Measurements from ENCODE around the gene UBXN10.

The UBXN10 gene

DNA sequence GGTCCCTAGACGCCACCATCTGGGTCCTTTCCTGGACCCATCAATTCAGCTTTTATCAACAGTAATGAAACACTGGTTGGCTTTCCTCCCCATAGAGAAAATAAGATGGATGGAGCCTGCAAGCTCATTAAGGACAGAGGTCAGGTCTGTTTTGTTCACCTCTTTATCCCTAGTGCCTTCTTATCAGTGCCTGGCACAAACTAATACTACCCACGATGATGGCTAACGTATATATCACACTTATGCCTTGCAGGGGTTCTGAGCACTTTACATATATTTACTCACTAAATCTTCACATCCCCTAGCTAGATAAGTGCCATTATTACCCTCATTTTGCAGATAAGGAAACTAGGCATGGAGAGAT is 5.1 kb upstream of the UBXN10 start:
- TF ChIP-seq, protein P1, sequence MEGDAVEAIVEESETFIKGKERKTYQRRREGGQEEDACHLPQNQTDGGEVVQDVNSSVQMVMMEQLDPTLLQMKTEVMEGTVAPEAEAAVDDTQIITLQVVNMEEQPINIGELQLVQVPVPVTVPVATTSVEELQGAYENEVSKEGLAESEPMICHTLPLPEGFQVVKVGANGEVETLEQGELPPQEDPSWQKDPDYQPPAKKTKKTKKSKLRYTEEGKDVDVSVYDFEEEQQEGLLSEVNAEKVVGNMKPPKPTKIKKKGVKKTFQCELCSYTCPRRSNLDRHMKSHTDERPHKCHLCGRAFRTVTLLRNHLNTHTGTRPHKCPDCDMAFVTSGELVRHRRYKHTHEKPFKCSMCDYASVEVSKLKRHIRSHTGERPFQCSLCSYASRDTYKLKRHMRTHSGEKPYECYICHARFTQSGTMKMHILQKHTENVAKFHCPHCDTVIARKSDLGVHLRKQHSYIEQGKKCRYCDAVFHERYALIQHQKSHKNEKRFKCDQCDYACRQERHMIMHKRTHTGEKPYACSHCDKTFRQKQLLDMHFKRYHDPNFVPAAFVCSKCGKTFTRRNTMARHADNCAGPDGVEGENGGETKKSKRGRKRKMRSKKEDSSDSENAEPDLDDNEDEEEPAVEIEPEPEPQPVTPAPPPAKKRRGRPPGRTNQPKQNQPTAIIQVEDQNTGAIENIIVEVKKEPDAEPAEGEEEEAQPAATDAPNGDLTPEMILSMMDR (IDR thresholded peaks at IDR 0.05; ENCODE audit: control extremely low read depth, extremely low read depth, low read depth, missing control alignments): no peak
- DNase-seq (ENCODE audit: extremely low spot score): no peak
- CTCF ChIA-PET: interaction anchor here (1.0 to 5.9 kb wide), 6 partner anchors 11 to 118 kb away, joined by 3 to 49 read pairs (median 4); no protein-coding TSS in a partner anchor
- POLR2A ChIA-PET: no interaction called here

DNA sequence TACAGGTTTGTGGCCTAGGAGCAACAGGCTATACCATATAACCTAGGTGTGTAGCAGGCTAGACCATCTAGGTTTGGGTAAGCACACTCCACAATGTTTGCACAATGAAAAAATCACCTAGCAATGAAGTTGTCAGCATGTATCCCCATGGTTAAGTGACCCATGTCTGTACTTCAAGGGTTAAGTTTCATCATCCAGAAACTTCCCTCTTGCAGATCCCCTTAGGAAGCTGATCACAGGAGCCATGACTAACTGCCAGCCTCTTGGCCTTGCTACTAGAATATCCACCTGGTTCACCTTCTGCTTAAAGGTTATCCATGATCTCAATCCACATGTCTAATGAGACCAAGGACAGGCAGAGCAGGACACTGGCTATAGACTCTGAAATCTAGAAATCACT is 3.5 kb upstream of the UBXN10 start:
- CTCF ChIA-PET: interaction anchor here (1.7 to 5.9 kb wide), 4 partner anchors 13 to 312 kb away, joined by 3 to 49 read pairs (median 4); no protein-coding TSS in a partner anchor
- POLR2A ChIA-PET: no interaction called here

DNA sequence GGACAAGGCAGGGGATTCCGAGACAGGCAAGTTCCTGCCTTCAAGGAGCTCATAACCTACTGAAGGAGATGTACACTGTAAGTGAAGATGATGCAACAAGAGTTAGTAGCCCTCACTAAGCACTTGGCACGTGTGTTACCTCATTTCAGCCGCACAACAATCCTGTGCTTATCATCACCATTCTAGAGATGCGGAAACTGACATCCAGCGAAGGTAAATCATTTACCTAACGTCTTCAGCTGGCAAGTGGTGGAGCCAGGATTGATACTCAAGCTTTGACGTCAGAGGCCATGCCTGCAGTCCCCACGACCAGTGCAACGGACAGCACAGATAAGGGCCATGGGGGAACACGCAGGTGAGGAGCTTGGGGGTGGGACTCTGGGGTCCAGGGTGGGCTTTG is 2.9 kb upstream of the UBXN10 start:
- ChIA-PET CTCF (interaction anchor here (0.9 to 2.3 kb wide), 7 partner anchors 10 to 311 kb away, joined by 3 to 5 read pairs (median 4); no protein-coding TSS in a partner anchor), POLR2A (no interaction called here)

More for the DNA sequence above, 3.5 kb upstream of the UBXN10 start:
- DNase-seq (ENCODE audit: extremely low spot score): no peak
- TF ChIP-seq, protein P1 (IDR thresholded peaks at IDR 0.05; ENCODE audit: control extremely low read depth, extremely low read depth, low read depth, missing control alignments): no peak

DNA sequence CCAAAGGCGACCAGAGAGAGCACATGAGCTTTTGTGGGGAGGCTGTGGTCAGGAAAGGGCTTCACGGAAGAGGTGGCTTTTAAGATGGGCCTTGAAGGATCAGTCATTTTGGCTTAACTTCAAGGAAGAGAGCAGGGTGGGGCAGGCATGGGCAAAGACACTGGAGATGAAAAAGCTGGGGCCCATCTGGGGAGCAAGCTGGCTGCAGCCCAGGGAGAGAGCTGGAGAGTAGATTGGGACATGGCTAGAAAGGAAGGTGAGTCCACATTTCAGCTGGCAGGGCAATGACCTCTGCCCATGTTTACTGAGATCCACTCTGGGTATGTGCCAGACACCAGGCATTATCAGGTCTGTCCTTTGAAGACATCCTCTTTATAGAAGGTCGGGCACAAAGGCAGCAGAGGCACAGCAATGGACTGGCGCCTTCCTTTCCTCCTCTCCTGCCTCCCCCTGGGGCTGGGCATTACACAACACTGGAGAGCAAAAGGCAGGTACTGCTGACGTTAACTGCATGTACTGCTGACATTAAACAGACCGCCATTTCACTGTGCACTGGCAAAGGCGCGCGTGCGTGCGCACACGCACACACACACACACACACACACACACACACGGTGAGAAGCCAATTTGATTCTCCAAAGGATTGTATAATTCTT is 2.2 kb upstream of the UBXN10 start:
- CTCF ChIA-PET: interaction anchor here (0.7 to 2.3 kb wide), 8 partner anchors 9 to 311 kb away, joined by 3 to 5 read pairs (median 4); no protein-coding TSS in a partner anchor
- no peak for DNase-seq (ENCODE audit: extremely low spot score)
- TF ChIP-seq, protein P1 (IDR thresholded peaks at IDR 0.05; ENCODE audit: control extremely low read depth, extremely low read depth, low read depth, missing control alignments): no peak
- POLR2A ChIA-PET: no interaction called here

More for the DNA sequence above, 2.9 kb upstream of the UBXN10 start:
- TF ChIP-seq, protein P1 (IDR thresholded peaks at IDR 0.05; ENCODE audit: control extremely low read depth, extremely low read depth, low read depth, missing control alignments): no peak
- no peak for DNase-seq (ENCODE audit: extremely low spot score)

DNA sequence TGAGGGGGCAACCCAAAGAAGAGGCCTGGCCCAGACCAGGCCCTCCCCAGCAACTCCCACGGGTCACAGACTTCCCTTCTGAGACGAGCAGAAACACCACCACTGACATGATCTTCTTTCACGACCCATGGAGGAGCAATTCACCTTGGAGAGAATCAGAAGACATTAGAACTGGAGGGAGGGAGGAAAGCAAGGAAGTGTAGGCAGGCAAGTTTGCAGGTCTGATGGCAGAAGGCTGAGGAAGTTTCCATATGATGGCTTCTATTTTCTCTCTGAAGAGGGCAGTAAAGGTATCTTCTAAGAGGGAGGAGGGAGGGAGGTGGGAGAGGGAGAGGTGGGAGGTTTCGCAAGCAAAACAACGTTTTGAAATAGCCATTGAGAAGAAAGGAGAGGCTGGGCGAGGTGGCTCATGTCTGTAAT is 1.4 kb upstream of the UBXN10 start:
- TF ChIP-seq, protein P1 (IDR thresholded peaks at IDR 0.05; ENCODE audit: control extremely low read depth, extremely low read depth, low read depth, missing control alignments): no peak
- ChIA-PET POLR2A (no interaction called here), CTCF (no interaction called here)
- DNase-seq (ENCODE audit: extremely low spot score): no peak

DNA sequence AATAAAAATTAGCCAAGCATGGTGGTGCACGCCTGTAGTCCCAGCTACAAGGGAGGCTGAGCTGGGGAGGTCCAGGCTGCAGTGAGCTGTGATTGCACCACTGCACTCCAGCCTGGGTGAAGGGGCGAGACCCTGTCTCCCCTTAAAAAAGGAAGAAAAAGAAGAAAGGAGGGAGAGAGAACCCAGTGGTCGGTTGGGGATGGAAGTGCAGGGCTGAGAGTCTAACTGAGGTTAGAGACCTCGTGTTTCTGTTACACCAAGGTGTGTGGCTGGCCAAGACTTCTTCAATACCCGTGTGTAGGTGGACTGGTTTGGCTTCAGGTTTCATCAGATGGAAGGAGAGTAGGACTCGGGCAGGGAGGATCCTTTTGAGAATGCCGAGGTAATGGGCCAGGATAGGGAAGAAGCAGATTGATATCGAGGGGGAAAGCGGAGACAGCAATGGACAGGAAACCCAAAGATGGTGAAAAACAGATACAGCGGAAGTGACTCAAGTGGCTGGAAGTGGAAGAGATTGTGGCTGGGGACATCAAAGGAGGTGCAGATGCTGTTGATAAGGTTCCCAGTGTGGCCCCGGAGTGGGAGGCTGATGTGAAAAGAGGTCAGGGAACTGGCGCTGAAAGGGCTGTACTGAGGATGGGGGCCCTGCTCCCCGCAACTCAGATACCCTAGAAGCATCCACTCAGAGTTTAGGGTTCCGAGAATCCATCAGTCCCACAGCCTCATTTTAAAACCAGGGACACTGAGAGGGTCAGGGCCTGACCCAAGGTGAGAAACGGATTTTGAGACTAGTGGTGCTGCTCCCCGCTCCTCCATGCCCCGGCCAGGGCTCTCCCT is 681 bp upstream of the UBXN10 start:
- ChIA-PET CTCF (no interaction called here), POLR2A (no interaction called here)
- TF ChIP-seq, protein P1 (IDR thresholded peaks at IDR 0.05; ENCODE audit: control extremely low read depth, extremely low read depth, low read depth, missing control alignments): no peak
- DNase-seq (ENCODE audit: extremely low spot score): peak; percentile 55
